ENCODE data around the gene SLC25A26.
A peak's percentile ranks its signal among the peaks of the same experiment; 100 is the strongest.

The SLC25A26 gene

GRCh38 chr3:66379565-66379964, 158.8 kb downstream of the SLC25A26 start:
- DNase-seq = no peak

- DNase-seq = no peak
These were observed 159.6 kb downstream of the SLC25A26 start for GRCh38 chr3:66380200-66380932.

GRCh38 chr3:66381626-66382025, 160.8 kb downstream of the SLC25A26 start:
- DNase-seq = no peak

- DNase-seq = no peak
These were observed 161.3 kb downstream of the SLC25A26 start for GRCh38 chr3:66382142-66382541.

GRCh38 chr3:66383023-66383422, 162.2 kb downstream of the SLC25A26 start:
- no peak for DNase-seq

GRCh38 chr3:66383998-66384745, 163.4 kb downstream of the SLC25A26 start:
- no peak for DNase-seq

- DNase-seq = no peak
These were observed 164.3 kb downstream of the SLC25A26 start for GRCh38 chr3:66385066-66385465.

GRCh38 chr3:66386011-66386924, 165.5 kb downstream of the SLC25A26 start:
- DNase-seq = no peak

GRCh38 chr3:66386925-66387650, 166.3 kb downstream of the SLC25A26 start:
- no peak for DNase-seq

GRCh38 chr3:66390013-66390412, 169.2 kb downstream of the SLC25A26 start:
- peak; percentile 1 for DNase-seq

- no peak for DNase-seq
These were observed 171.7 kb downstream of the SLC25A26 start for GRCh38 chr3:66392512-66392911.

- DNase-seq = no peak
These were observed 172.1 kb downstream of the SLC25A26 start for GRCh38 chr3:66392966-66393332.

GRCh38 chr3:66393333-66394005, 172.7 kb downstream of the SLC25A26 start:
- DNase-seq = no peak

GRCh38 chr3:66394019-66394752, 173.4 kb downstream of the SLC25A26 start:
- DNase-seq = no peak

GRCh38 chr3:66394753-66395249, 174.0 kb downstream of the SLC25A26 start:
- DNase-seq = no peak

- no peak for DNase-seq
These were observed 174.8 kb downstream of the SLC25A26 start for GRCh38 chr3:66395635-66396034.

GRCh38 chr3:66396161-66396760, 175.5 kb downstream of the SLC25A26 start:
- DNase-seq = no peak

- no peak for DNase-seq
These were observed 176.1 kb downstream of the SLC25A26 start for GRCh38 chr3:66396888-66397287.

- DNase-seq = peak; percentile 40
These were observed 176.9 kb downstream of the SLC25A26 start for GRCh38 chr3:66397745-66398144.

- no peak for DNase-seq
These were observed 177.6 kb downstream of the SLC25A26 start for GRCh38 chr3:66398228-66399025.

Data from OCI-M1 (cell line).